ENCODE results near the gene TMEM218.

TMEM218 gene

DNA sequence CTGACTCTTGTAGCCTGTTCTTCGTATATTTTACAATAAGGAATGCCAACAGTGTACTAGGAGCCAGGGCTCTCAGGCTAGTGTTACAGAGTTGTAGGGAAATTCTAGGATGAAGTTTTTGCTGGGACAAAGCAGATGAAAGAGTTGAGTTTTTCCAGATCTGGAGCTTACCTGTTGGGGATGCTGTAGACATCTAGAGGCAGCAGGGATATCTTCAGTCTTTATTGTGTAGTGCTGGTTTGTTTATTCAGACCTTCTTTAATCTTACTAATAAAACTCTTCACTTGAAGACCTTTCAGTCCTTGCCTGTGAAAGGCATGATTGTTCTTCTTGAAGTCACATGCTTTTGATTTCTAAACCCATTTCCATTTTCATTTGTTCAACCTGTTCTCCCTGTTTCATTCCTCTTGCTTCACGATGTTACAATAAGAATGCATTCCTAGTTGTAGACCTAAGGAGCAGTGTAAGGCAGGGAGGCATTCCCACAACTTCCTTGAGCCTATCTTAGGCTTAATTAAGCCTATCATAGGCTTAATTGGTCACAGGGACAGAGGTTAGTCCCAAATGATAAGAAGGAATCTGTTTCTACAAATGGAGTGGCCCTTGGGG is 56.2 kb downstream of the TMEM218 start:
- DNase-seq, result no peak

DNA sequence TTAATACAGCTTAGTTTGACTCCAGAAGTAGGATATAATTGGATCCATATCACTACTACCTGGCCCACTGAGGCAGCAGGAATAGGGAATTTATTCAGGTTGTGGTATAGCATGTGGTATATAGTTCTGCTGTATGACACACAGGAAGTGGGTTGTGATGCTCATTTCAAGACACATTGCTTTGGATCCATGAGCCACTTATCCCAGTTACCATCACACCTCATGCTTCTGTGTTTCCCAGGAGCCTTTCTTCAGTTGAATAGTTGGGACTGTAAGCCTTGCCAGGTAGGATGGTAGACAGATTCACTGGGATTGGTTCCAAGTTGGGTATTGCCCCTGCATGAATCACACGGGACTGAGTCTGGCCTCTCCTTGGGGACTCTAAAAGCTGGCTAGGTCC is 58.3 kb downstream of the TMEM218 start:
- no peak for DNase-seq

DNA sequence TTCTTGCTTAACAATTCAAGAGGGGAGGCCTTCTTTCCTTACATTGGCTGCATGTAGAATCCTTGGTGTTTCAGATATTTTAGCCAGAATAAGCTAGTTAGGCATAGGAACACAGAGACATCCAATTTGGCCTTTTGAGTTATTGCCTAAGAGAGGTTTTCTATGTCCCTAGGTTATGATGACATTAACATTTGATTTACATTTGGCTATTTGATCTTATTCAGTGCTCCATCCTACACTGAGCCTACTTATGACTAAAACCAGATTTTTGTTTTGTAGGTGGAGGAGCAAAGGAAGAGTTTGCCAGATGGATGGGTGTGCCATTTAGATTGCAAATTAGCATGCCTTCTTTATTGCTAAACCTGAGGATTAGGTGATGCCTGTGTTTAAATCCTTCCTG is 59.4 kb downstream of the TMEM218 start:
- DNase-seq, result no peak

DNA sequence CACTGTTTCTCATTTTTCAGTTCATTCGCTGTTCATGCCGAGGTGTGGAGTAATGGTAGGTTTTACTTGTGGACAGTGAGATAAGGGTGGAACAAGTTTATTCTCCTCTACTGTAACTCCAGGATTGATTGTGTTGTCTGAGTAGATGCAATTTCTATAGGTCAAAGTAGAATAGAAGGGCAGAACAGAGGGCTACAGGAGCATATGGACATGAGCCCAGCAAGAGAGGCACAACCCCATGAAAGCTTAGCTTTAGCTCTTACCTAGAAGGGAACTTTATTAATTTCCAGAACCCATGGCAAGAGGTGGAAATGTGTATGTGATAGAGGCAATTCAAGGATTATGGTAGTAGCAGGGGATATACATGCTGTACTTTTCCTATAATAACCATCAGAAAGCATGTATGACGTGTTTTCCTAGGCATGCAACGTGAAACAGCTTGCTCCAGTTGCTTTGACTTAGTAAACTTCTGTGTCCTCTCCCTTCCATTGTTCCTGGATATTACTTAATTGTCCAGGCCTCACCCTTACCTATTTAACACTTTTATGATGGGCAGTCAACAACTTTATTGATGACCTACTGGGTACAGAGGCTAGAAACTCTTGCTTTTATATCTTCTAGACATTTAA is 62.1 kb downstream of the TMEM218 start:
- DNase-seq, result no peak
